ENCODE results near the gene ARHGEF7.
"Not testable (repeated sequence)": the region's sequence is repeated elsewhere in the genome, so short reads cannot be mapped to it uniquely, and the experiment has no call there.

The ARHGEF7 gene

GRCh38 chr13:111253365-111253872 is 138.3 kb downstream of the ARHGEF7 start:
- no peak for DNase-seq (ENCODE audit: extremely low read depth, low read depth)
- TF ChIP-seq CTCF (IDR thresholded peaks at IDR 0.05; ENCODE audit: low read depth, low read length): no peak

- TF ChIP-seq CTCF (IDR thresholded peaks at IDR 0.05; ENCODE audit: low read depth, low read length): no peak
- no peak for DNase-seq (ENCODE audit: extremely low read depth, low read depth)
Measured at GRCh38 chr13:111255228-111255790, 140.2 kb downstream of the ARHGEF7 start.

GRCh38 chr13:111256458-111256857 is 141.3 kb downstream of the ARHGEF7 start:
- DNase-seq (ENCODE audit: extremely low read depth, low read depth): no peak
- TF ChIP-seq CTCF (IDR thresholded peaks at IDR 0.05; ENCODE audit: low read depth, low read length): no peak

- no peak for TF ChIP-seq CTCF (IDR thresholded peaks at IDR 0.05; ENCODE audit: low read depth, low read length)
- no peak for DNase-seq (ENCODE audit: extremely low read depth, low read depth)
Measured at GRCh38 chr13:111256946-111257345, 141.8 kb downstream of the ARHGEF7 start.

GRCh38 chr13:111257899-111258298 is 142.8 kb downstream of the ARHGEF7 start:
- not testable (repeated sequence) for DNase-seq (ENCODE audit: extremely low read depth, low read depth)

GRCh38 chr13:111258637-111259036 is 143.5 kb downstream of the ARHGEF7 start:
- DNase-seq (ENCODE audit: extremely low read depth, low read depth): no peak
- TF ChIP-seq CTCF (IDR thresholded peaks at IDR 0.05; ENCODE audit: low read depth, low read length): no peak

GRCh38 chr13:111259058-111259457 is 143.9 kb downstream of the ARHGEF7 start:
- TF ChIP-seq CTCF (IDR thresholded peaks at IDR 0.05; ENCODE audit: low read depth, low read length): no peak
- no peak for DNase-seq (ENCODE audit: extremely low read depth, low read depth)

GRCh38 chr13:111261326-111261725 is 146.2 kb downstream of the ARHGEF7 start:
- DNase-seq (ENCODE audit: extremely low read depth, low read depth): no peak
- no peak for TF ChIP-seq CTCF (IDR thresholded peaks at IDR 0.05; ENCODE audit: low read depth, low read length)

Data from AG09319 (cell line).